ENCODE measurements around the gene C9orf57. TPM values are rescaled to one million over a fixed set of nuclear protein-coding genes. Genes with fewer than 3 reads are reported as not detected.

The C9orf57 gene
- total RNA-seq, 4 donors from 2014 or later, result not detected

DNA sequence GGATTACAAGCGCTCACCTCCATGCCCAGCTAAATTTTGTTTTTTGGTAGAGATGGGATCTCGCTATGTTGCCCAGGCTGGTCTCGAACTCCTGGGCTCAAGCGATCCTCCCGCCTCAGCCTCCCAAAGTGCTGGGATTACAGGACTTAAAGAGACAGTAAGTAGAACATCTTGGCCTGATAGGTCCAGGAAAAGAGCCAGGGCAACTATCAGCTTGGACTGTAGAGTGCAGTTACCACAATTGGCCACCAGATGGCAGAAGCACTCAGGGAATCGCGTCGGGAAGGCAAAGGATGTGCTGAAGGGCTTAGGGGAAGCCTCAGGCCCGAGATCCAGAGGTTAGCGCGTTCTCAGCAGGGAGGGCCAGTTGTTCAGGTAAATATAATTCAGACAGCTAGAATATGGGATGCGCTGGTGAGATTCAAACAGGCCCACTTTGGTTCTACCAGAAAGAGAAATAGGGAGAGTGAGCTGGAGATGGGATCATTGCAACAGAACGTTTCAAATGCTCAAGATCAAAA lies 21.5 kb downstream of the C9orf57 start:
- Histone ChIP-seq H3K4me3 (no peak overlapping the region), H3K4me1 (no peaks in the 10 kb centered on the region), H3K27me3 (no peaks in the 10 kb centered on the region), H3K9me3 (no peaks in the 10 kb centered on the region), H3K27ac (no peak overlapping the region), H3K36me3 (no peaks in the 10 kb centered on the region)
- TF ChIP-seq, protein P1, sequence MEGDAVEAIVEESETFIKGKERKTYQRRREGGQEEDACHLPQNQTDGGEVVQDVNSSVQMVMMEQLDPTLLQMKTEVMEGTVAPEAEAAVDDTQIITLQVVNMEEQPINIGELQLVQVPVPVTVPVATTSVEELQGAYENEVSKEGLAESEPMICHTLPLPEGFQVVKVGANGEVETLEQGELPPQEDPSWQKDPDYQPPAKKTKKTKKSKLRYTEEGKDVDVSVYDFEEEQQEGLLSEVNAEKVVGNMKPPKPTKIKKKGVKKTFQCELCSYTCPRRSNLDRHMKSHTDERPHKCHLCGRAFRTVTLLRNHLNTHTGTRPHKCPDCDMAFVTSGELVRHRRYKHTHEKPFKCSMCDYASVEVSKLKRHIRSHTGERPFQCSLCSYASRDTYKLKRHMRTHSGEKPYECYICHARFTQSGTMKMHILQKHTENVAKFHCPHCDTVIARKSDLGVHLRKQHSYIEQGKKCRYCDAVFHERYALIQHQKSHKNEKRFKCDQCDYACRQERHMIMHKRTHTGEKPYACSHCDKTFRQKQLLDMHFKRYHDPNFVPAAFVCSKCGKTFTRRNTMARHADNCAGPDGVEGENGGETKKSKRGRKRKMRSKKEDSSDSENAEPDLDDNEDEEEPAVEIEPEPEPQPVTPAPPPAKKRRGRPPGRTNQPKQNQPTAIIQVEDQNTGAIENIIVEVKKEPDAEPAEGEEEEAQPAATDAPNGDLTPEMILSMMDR (IDR thresholded peaks at IDR 0.05), result peak; percentile 84 to 93 (median 89)
- TF ChIP-seq POLR2A (IDR thresholded peaks at IDR 0.05), result no peak
- intact Hi-C loops (cut with DNase I; ENCODE audit: low total_unique reads), result loop anchor here (5.0 kb wide), 1 partner anchor 238 kb away; no protein-coding TSS in a partner anchor
- peak; percentile 68 to 73 for DNase-seq

DNA sequence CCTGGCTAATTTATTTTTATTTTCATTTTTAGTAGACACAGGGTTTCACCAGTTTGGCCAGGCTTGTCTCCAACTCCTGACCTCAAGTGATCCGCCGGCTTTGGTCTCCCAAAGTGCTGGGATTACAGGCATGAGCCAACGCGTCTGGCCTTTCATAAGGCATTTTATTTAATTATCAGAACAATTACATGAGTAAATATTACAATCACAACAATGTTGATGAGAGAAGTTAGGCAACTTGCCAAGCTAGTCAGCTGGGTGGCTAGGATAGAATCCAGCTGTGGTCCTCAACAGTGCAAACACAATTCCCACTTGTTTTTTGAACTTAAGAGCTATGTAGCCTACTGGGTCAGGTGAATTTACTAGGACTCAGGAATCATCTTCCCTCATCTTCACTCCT lies 22.0 kb downstream of the C9orf57 start:
- no peaks in the 10 kb centered on the region for H3K4me1 ChIP-seq
- H3K9me3 ChIP-seq, result no peaks in the 10 kb centered on the region
- intact Hi-C loops (cut with DNase I; ENCODE audit: low total_unique reads), result loop anchor here (5.0 kb wide), 1 partner anchor 239 kb away; no protein-coding TSS in a partner anchor
- DNase-seq, result no peak
- TF ChIP-seq, protein P1 (IDR thresholded peaks at IDR 0.05), result no peak
- no peak for TF ChIP-seq POLR2A (IDR thresholded peaks at IDR 0.05)
- no peaks in the 10 kb centered on the region for H3K27me3 ChIP-seq
- no peak overlapping the region for H3K4me3 ChIP-seq
- no peaks in the 10 kb centered on the region for H3K36me3 ChIP-seq
- H3K27ac ChIP-seq, result no peak overlapping the region

DNA sequence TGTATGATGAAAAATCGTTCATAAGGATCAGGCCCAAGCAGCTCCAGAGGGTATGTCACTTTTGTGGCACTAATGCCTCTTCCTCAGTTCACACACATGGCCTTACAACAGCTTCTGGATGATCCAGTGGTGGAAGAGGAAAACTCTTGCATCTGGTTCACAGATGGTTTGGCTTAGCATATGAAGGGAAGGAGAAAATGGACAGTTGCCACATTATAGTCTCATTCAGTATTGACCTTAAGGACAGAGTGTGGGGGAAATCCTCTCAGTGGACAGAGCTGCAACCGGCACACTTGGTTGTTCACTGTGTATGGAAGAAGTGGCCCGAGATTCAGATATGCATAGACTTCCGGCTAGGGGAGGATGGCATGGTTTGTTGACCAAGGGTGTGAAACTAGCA lies 22.8 kb downstream of the C9orf57 start:
- H3K36me3 ChIP-seq, result no peaks in the 10 kb centered on the region
- TF ChIP-seq, protein P1 (IDR thresholded peaks at IDR 0.05), result no peak
- no peak for TF ChIP-seq POLR2A (IDR thresholded peaks at IDR 0.05)
- no peak overlapping the region for H3K4me3 ChIP-seq
- no peaks in the 10 kb centered on the region for H3K27me3 ChIP-seq
- no peaks in the 10 kb centered on the region for H3K4me1 ChIP-seq
- DNase-seq, result no peak
- no peak overlapping the region for H3K27ac ChIP-seq
- no peaks in the 10 kb centered on the region for H3K9me3 ChIP-seq
- intact Hi-C loops (cut with DNase I; ENCODE audit: low total_unique reads), result loop anchor here (5.0 kb wide), 1 partner anchor 240 kb away; no protein-coding TSS in a partner anchor

DNA sequence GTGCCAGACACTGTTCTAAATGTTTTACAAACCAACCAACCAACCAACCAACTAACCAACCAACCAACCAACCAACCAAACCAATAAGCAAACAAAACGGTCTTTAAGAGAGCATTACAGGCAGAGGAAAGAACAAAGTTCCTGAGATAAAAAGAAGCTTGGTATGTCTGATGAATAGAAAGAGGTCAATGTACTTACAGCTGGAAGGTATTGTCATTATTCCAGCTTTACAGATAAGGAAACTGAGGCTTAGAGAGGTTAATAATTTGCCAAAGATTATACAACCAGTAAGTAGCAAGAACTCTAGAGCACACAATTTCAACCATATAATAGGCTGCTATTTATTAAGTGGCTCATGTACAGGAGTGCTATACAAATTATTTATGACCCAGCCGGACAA lies 29.6 kb downstream of the C9orf57 start:
- Histone ChIP-seq H3K36me3 (no peaks in the 10 kb centered on the region), H3K27ac (no peak overlapping the region), H3K9me3 (no peaks in the 10 kb centered on the region), H3K27me3 (no peaks in the 10 kb centered on the region), H3K4me1 (no peaks in the 10 kb centered on the region), H3K4me3 (no peak overlapping the region)
- TF ChIP-seq, protein P1 (IDR thresholded peaks at IDR 0.05), result no peak
- no peak for TF ChIP-seq POLR2A (IDR thresholded peaks at IDR 0.05)
- intact Hi-C loops (cut with DNase I; ENCODE audit: low total_unique reads), result no loop called here
- no peak for DNase-seq

DNA sequence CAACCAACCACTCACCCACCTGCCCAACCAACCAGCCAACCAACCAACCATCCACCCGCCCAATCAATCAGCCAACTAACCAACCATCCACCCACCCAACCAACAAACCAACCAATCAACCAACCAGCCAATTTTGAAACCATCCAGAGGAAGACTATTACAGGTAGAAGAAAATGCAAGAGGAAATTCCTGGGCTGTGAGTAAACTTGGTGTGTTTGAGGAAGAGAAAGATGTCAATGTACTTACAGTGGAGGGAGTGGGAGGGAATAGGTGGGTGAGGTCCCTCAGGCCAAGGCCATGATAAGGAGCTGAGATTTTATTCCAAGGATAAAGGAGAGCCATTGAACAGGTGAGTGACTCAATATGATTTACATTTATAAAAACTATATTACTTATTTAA lies 30.4 kb downstream of the C9orf57 start:
- no peak for TF ChIP-seq POLR2A (IDR thresholded peaks at IDR 0.05)
- Histone ChIP-seq H3K4me3 (no peak overlapping the region), H3K4me1 (no peaks in the 10 kb centered on the region), H3K27ac (no peak overlapping the region), H3K9me3 (no peaks in the 10 kb centered on the region), H3K36me3 (no peaks in the 10 kb centered on the region), H3K27me3 (no peaks in the 10 kb centered on the region)
- intact Hi-C loops (cut with DNase I; ENCODE audit: low total_unique reads), result no loop called here
- DNase-seq, result no peak

DNA sequence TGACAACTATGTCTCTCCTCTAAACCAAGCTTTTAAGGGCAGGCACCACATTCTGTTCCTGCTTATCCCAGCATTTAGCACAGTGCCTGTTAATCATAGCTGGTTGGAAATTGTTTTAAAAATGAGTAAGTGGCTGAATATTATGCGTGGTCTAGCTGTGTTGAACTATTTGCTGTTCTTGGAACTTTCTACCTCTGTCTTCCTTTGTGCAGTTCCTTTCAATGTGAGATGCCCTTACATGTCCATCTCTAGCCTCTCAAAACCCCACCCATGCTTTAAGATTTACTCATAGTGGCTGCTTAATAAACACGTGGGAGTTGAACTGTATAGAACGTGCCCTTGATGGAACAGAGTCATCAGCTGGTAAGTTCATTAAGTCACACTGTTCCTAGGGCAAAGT lies 34.5 kb downstream of the C9orf57 start:
- H3K9me3 ChIP-seq, result no peaks in the 10 kb centered on the region
- H3K36me3 ChIP-seq, result no peaks in the 10 kb centered on the region
- intact Hi-C loops (cut with DNase I; ENCODE audit: low total_unique reads), result no loop called here

More for the DNA sequence above, 34.5 kb downstream of the C9orf57 start:
- no peak overlapping the region for H3K4me3 ChIP-seq
- no peak for DNase-seq
- no peaks in the 10 kb centered on the region for H3K27me3 ChIP-seq
- no peaks in the 10 kb centered on the region for H3K4me1 ChIP-seq
- H3K27ac ChIP-seq, result no peak overlapping the region
- TF ChIP-seq, protein P1 (IDR thresholded peaks at IDR 0.05), result no peak
- no peak for TF ChIP-seq POLR2A (IDR thresholded peaks at IDR 0.05)

All from uterus (tissue), 4 donors.